Panc1 (cell line): ENCODE results near the gene LONP2. TPM values are rescaled to one million over a fixed set of nuclear protein-coding genes. Genes with fewer than 3 reads are reported as not detected.

Experiments
- ATAC-seq: fragments of 200-7000 bp; cut with Tn5 transposase; 2 replicates; pipeline ENCODE4 v1.9.1; 2020; ENCODE audit warnings: mild to moderate bottlenecking, moderate library complexity
- BruUV-seq: library from RNA; stranded (reverse); fragments of 400-500 nt; replicated peaks from 2 replicates; lab custom pipeline; 2021; lab: Mats Ljungman, UMichigan
- CTCF ChIA-PET: fragments of 300-600 bp; sonication (Branson Sonifier 250); formaldehyde crosslinking; loops from one replicate; lab custom pipeline; 2022; ENCODE audit warnings: antibody characterized with exemption; lab: Charles Lee
- POLR2A ChIA-PET: fragments of 300-600 bp; sonication (Branson Sonifier 250); formaldehyde crosslinking; loops from one replicate; lab custom pipeline; 2022; ENCODE audit warnings: antibody characterized with exemption; lab: Charles Lee
- DNase-seq: peaks from one replicate; pipeline ENCODE4 v3.0.0-alpha.2; 2010; ENCODE audit warnings: low read depth, low spot score
- H3K27ac ChIP-seq: 2 replicates; pipeline ENCODE4 v1.5.1; 2011; ENCODE audit warnings: mild to moderate bottlenecking, low read length, inconsistent platforms
- H3K27me3 ChIP-seq: fragments of 200-500 bp; sonication (Bioruptor generic); 2 replicates; pipeline ENCODE4 v1.6.0; 2014; ENCODE audit warnings: low read length, inconsistent platforms; ENCODE audit not compliant: control insufficient read depth, insufficient read depth
- H3K36me3 ChIP-seq: fragments of 200-500 bp; sonication (Bioruptor generic); 2 replicates; pipeline ENCODE4 v1.5.1; 2014; ENCODE audit warnings: inconsistent platforms, mild to moderate bottlenecking, low read length, moderate library complexity; ENCODE audit not compliant: control insufficient read depth, insufficient read depth
- H3K4me1 ChIP-seq: 2 replicates; pipeline ENCODE4 v1.5.1; 2011; ENCODE audit warnings: inconsistent platforms, mild to moderate bottlenecking, low read length, moderate library complexity; ENCODE audit not compliant: control insufficient read depth, insufficient read depth
- H3K4me3 ChIP-seq, 2 experiments: 2 replicates each; pipeline ENCODE4 v1.5.1; 2011 to 2012; ENCODE audit warnings: low read depth in 2 of 2, low read length in 2 of 2, mild to moderate bottlenecking in 2 of 2, inconsistent platforms in 1 of 2, moderate library complexity in 1 of 2
- H3K9me3 ChIP-seq: fragments of 200-500 bp; sonication (Bioruptor generic); 2 replicates; pipeline ENCODE4 v1.5.1; 2014; ENCODE audit warnings: low read depth, mild to moderate bottlenecking, inconsistent platforms, low read length, moderate library complexity; ENCODE audit not compliant: control insufficient read depth, insufficient read depth
- POLR2AphosphoS5 ChIP-seq: IDR thresholded peaks from 2 replicates; pipeline ENCODE4 v1.6.1; 2012; ENCODE audit warnings: mild to moderate bottlenecking, low read depth, low read length, moderate library complexity
- SIN3A ChIP-seq: IDR thresholded peaks from 2 replicates; pipeline ENCODE4 v1.6.1; 2012; ENCODE audit warnings: low read depth, mild to moderate bottlenecking, low read length, moderate library complexity, borderline replicate concordance; ENCODE audit not compliant: insufficient read depth
- TCF7L2 ChIP-seq: IDR thresholded peaks from 2 replicates; pipeline ENCODE4 v1.6.1; 2011; ENCODE audit warnings: mild to moderate bottlenecking, low read depth, low read length, inconsistent platforms
- in situ Hi-C: cut with HindIII; loops from 2 replicates; pipeline ENCODE4 v1.10.0; 2016; ENCODE audit warnings: low sequenced_read_pairs, low pct_unique_long_range_greater_than_20kb
- intact Hi-C: fragments of 100-400 bp; cut with micrococcal nuclease; formaldehyde crosslinking; loops from one replicate; pipeline ENCODE4 v1.10.0; 2022; ENCODE audit not compliant: unreplicated experiment
- total RNA-seq: library from RNA; stranded (reverse); gene quantifications from one replicate; pipeline ENCODE4 v1.2.1, GENCODE V29; 2021; ENCODE audit not compliant: unreplicated experiment
- TF ChIP-seq, protein P1 (sequence below), 2 experiments: IDR thresholded peaks; 2 replicates each; pipeline ENCODE4 v1.6.1; 2011 to 2012; ENCODE audit warnings: low read depth in 2 of 2, control low read depth in 1 of 2, low read length in 1 of 2, mild to moderate bottlenecking in 1 of 2, moderate library complexity in 1 of 2; ENCODE audit not compliant: insufficient read depth in 1 of 2
- TF ChIP-seq, protein P2 (sequence below): fragments of 450-650 bp; IDR thresholded peaks from 2 replicates; pipeline ENCODE4 v1.5.1; 2017; ENCODE audit warnings: mild to moderate bottlenecking

The LONP2 gene
- total RNA-seq, 1 experiment from 2014 or later: 22.9 TPM

DNA sequence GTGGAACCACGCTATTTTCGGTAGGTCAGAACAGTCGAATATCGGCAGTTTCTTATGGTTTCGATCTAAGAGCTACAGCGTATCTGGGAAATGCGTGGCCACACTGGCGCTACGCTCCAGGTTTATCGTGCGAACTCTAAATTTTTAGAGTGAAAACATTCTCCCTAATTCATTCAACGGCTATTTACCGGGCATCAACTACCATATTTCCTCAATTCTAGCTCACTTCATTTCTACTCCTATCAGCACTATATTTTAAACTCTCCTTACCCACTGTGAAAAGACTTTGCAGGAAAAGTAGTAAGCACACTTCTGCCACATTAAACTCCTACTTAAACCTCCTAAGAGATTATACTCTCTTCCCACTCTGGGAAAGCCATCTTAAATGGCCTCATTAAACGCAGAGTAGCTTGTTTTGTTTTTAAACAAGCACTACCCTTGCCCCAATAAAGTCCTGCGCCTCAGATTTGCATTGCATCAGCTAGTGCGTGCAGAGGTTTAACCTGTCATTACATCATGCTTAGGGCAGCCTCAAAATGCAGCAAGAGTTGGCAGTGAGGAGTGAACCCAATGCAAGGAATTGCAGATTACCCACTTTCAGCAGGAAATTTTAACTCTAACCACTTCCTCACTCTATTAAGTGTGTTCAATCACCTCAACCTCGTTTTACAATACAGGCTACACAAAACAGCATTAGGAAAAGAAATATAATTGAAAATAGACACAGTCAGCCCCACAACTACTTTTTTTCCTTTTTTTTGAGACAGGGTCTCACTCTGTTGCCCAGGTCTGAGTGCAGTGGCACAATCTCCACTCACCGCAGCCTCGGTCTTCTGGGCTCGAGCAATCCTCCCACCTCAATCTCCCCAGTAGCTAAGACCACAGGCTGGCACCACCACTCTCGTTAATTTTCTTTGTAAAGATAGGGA, 122.3 kb downstream of the LONP2 start:
- Histone ChIP-seq H3K27me3 (no peaks in the 10 kb centered on the region), H3K27ac (peak overlapping the region; percentile 93), H3K9me3 (no peaks in the 10 kb centered on the region), H3K36me3 (no peaks in the 10 kb centered on the region), H3K4me1 (peaks cover 26% of the 10 kb centered on the region), H3K4me3 (peak overlapping the region; percentile 56 to 77)
- in situ Hi-C loops: no loop called here
- POLR2A ChIA-PET: interaction anchor here (0.5 kb wide), 1 partner anchor 64 kb away, joined by 8 read pairs; no protein-coding TSS in a partner anchor
- DNase-seq: peak; percentile 71
- intact Hi-C loops: loop anchor here (5.0 kb wide), 1 partner anchor 261 kb away; no protein-coding TSS in a partner anchor
- ATAC-seq: peak; percentile 83
- no TSS peak for BruUV-seq
- TF ChIP-seq, protein P1, sequence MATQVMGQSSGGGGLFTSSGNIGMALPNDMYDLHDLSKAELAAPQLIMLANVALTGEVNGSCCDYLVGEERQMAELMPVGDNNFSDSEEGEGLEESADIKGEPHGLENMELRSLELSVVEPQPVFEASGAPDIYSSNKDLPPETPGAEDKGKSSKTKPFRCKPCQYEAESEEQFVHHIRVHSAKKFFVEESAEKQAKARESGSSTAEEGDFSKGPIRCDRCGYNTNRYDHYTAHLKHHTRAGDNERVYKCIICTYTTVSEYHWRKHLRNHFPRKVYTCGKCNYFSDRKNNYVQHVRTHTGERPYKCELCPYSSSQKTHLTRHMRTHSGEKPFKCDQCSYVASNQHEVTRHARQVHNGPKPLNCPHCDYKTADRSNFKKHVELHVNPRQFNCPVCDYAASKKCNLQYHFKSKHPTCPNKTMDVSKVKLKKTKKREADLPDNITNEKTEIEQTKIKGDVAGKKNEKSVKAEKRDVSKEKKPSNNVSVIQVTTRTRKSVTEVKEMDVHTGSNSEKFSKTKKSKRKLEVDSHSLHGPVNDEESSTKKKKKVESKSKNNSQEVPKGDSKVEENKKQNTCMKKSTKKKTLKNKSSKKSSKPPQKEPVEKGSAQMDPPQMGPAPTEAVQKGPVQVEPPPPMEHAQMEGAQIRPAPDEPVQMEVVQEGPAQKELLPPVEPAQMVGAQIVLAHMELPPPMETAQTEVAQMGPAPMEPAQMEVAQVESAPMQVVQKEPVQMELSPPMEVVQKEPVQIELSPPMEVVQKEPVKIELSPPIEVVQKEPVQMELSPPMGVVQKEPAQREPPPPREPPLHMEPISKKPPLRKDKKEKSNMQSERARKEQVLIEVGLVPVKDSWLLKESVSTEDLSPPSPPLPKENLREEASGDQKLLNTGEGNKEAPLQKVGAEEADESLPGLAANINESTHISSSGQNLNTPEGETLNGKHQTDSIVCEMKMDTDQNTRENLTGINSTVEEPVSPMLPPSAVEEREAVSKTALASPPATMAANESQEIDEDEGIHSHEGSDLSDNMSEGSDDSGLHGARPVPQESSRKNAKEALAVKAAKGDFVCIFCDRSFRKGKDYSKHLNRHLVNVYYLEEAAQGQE (IDR thresholded peaks at IDR 0.05; ENCODE audit: insufficient read depth in 1 of 2, low read depth in 2 of 2, low read length in 1 of 2): no peak
- TF ChIP-seq TCF7L2 (no peak), SIN3A (no peak), POLR2AphosphoS5 (peak; percentile 14; the same call in 1 of the 2 replicates)
- TF ChIP-seq, protein P2, sequence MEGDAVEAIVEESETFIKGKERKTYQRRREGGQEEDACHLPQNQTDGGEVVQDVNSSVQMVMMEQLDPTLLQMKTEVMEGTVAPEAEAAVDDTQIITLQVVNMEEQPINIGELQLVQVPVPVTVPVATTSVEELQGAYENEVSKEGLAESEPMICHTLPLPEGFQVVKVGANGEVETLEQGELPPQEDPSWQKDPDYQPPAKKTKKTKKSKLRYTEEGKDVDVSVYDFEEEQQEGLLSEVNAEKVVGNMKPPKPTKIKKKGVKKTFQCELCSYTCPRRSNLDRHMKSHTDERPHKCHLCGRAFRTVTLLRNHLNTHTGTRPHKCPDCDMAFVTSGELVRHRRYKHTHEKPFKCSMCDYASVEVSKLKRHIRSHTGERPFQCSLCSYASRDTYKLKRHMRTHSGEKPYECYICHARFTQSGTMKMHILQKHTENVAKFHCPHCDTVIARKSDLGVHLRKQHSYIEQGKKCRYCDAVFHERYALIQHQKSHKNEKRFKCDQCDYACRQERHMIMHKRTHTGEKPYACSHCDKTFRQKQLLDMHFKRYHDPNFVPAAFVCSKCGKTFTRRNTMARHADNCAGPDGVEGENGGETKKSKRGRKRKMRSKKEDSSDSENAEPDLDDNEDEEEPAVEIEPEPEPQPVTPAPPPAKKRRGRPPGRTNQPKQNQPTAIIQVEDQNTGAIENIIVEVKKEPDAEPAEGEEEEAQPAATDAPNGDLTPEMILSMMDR: peak; percentile 3; the same call in 1 of the 2 replicates
- CTCF ChIA-PET: interaction anchor here (0.6 to 0.7 kb wide), 4 partner anchors 8 to 446 kb away, joined by 3 to 11 read pairs (median 4); partner anchors contain the start of gene N4BP1

DNA sequence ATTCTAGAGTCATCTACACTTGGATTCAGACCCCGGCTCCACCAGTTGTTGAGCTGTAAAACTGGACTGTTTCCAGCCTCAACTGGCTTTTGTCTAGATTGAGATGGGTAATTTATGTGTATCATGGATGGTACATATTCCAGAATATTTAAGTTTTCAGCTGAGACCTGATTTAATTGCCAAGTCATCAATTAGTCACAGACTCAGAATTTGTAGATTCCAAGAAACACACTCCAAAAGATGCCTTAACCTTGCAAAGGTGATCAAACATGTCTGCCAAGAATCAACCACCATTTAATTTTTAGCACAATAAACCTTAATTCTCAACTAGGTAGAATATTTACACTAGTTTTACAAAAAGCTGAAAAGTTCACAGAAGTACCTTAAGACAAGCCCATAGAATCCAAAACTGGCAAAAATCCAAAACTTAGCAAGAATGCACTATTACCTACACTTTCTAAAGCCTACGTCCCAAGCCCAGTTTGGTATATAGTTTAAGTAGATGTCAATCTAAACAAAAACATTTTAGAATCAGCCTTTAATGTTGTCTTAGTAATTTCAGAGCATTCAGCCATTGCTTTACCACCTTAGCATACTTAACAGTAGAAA, 123.4 kb downstream of the LONP2 start:
- ChIA-PET CTCF (interaction anchor here (0.6 kb wide), 1 partner anchor 14 kb away, joined by 3 read pairs; no protein-coding TSS in a partner anchor), POLR2A (no interaction called here)
- DNase-seq (no peak), ATAC-seq (no peak)
- intact Hi-C loops (loop anchor here (5.0 kb wide), 1 partner anchor 260 kb away; no protein-coding TSS in a partner anchor), in situ Hi-C loops (no loop called here)
- no peaks in the 10 kb centered on the region for H3K9me3 ChIP-seq
- no peaks in the 10 kb centered on the region for H3K36me3 ChIP-seq
- H3K4me3 ChIP-seq: no peak overlapping the region
- TF ChIP-seq, protein P2: no peak
- no peak for TF ChIP-seq POLR2AphosphoS5
- TF ChIP-seq, protein P1 (IDR thresholded peaks at IDR 0.05; ENCODE audit: insufficient read depth in 1 of 2, low read depth in 2 of 2, low read length in 1 of 2): no peak
- TF ChIP-seq TCF7L2: no peak
- no peak for TF ChIP-seq SIN3A
- no TSS peak for BruUV-seq
- H3K4me1 ChIP-seq: peaks cover 26% of the 10 kb centered on the region
- H3K27ac ChIP-seq: peak overlapping the region; percentile 93
- no peaks in the 10 kb centered on the region for H3K27me3 ChIP-seq
